Activated T-cell treated with anti-CD3 and anti-CD28 coated beads, Interleukin-2, amount 50 U/mL, for 4 hours (primary cell): ENCODE data around the gene CBR4. TPM values are rescaled to one million over a fixed set of nuclear protein-coding genes. Genes with fewer than 3 reads are reported as not detected.
"Not testable (repeated sequence)": the region's sequence is repeated elsewhere in the genome, so short reads cannot be mapped to it uniquely, and the experiment has no call there.

Experiments used
- ATAC-seq, 2 donors: fragments of 200-7000 bp; cut with Tn5 transposase; one replicate each; pipeline ENCODE4 v1.10.0; 2021
- DNase-seq: peaks from one replicate; pipeline ENCODE4 v3.0.0-alpha.2; 2020
- H3K27me3 Mint-ChIP-seq: one replicate; pipeline ENCODE4 v1.8.0; 2021; ENCODE audit warnings: low read depth, mixed read lengths
- H3K36me3 Mint-ChIP-seq: one replicate; pipeline ENCODE4 v1.8.0; 2022; ENCODE audit warnings: mixed read lengths; ENCODE audit not compliant: insufficient read depth
- H3K4me1 Mint-ChIP-seq: one replicate; pipeline ENCODE4 v1.8.0; 2021; ENCODE audit warnings: low read depth, mixed read lengths
- H3K4me3 Mint-ChIP-seq: one replicate; pipeline ENCODE4 v1.8.0; 2021; ENCODE audit warnings: mild to moderate bottlenecking, moderate library complexity, mixed read lengths
- H3K9me3 Mint-ChIP-seq: one replicate; pipeline ENCODE4 v1.8.0; 2021; ENCODE audit warnings: mixed read lengths
- total RNA-seq, 3 donors: library from RNA; stranded (reverse); gene quantifications; one replicate each; pipeline ENCODE4 v1.2.1, GENCODE V29; 2021

CBR4 gene
- total RNA-seq, 3 donors from 2014 or later: 12.5 to 16.0 (median 14.3) TPM

GRCh38 chr4:169042608-169043007, 32.6 kb upstream of the CBR4 start:
- H3K27me3 Mint-ChIP-seq: no peaks in the 10 kb centered on the region

GRCh38 chr4:169040559-169041261, 30.7 kb upstream of the CBR4 start:
- DNase-seq: no peak
- Mint-ChIP-seq H3K9me3 (no peaks in the 10 kb centered on the region), H3K4me3 (no peak overlapping the region), H3K36me3 (no peaks in the 10 kb centered on the region), H3K27me3 (no peaks in the 10 kb centered on the region), H3K4me1 (no peaks in the 10 kb centered on the region)
- ATAC-seq: no peak

More at GRCh38 chr4:169042608-169043007, 32.6 kb upstream of the CBR4 start:
- Mint-ChIP-seq H3K4me3 (no peak overlapping the region), H3K36me3 (no peaks in the 10 kb centered on the region), H3K4me1 (no peaks in the 10 kb centered on the region), H3K9me3 (no peaks in the 10 kb centered on the region)
- DNase-seq (no peak), ATAC-seq (no peak)

GRCh38 chr4:169039251-169039954, 29.3 kb upstream of the CBR4 start:
- no peaks in the 10 kb centered on the region for H3K4me1 Mint-ChIP-seq
- no peak for DNase-seq
- H3K27me3 Mint-ChIP-seq: no peaks in the 10 kb centered on the region
- H3K36me3 Mint-ChIP-seq: no peaks in the 10 kb centered on the region
- no peak overlapping the region for H3K4me3 Mint-ChIP-seq
- H3K9me3 Mint-ChIP-seq: no peaks in the 10 kb centered on the region
- no peak for ATAC-seq

- H3K36me3 Mint-ChIP-seq: no peaks in the 10 kb centered on the region
- H3K4me3 Mint-ChIP-seq: no peak overlapping the region
- ATAC-seq: no peak
- no peaks in the 10 kb centered on the region for H3K27me3 Mint-ChIP-seq
- H3K9me3 Mint-ChIP-seq: no peaks in the 10 kb centered on the region
- DNase-seq: no peak
- no peaks in the 10 kb centered on the region for H3K4me1 Mint-ChIP-seq
Measured at GRCh38 chr4:169037506-169037905, 27.5 kb upstream of the CBR4 start.

GRCh38 chr4:169035871-169036620, 26.0 kb upstream of the CBR4 start:
- H3K36me3 Mint-ChIP-seq, H3K27me3 Mint-ChIP-seq, ATAC-seq, H3K4me3 Mint-ChIP-seq, DNase-seq, H3K4me1 Mint-ChIP-seq, H3K9me3 Mint-ChIP-seq: not testable (repeated sequence)

- no peak overlapping the region for H3K4me3 Mint-ChIP-seq
- H3K9me3 Mint-ChIP-seq: no peaks in the 10 kb centered on the region
- H3K27me3 Mint-ChIP-seq: no peaks in the 10 kb centered on the region
- no peaks in the 10 kb centered on the region for H3K4me1 Mint-ChIP-seq
- ATAC-seq (no peak), DNase-seq (no peak)
- H3K36me3 Mint-ChIP-seq: no peaks in the 10 kb centered on the region
Measured at GRCh38 chr4:169033660-169034059, 23.6 kb upstream of the CBR4 start.

GRCh38 chr4:169032883-169033645, 23.0 kb upstream of the CBR4 start:
- Mint-ChIP-seq H3K4me1 (no peaks in the 10 kb centered on the region), H3K36me3 (no peaks in the 10 kb centered on the region), H3K27me3 (no peaks in the 10 kb centered on the region), H3K9me3 (no peaks in the 10 kb centered on the region), H3K4me3 (no peak overlapping the region)
- ATAC-seq (no peak), DNase-seq (no peak)

GRCh38 chr4:169032194-169032593, 22.1 kb upstream of the CBR4 start:
- no peaks in the 10 kb centered on the region for H3K27me3 Mint-ChIP-seq
- ATAC-seq (no peak), DNase-seq (no peak)
- H3K4me1 Mint-ChIP-seq: no peaks in the 10 kb centered on the region
- no peaks in the 10 kb centered on the region for H3K36me3 Mint-ChIP-seq
- H3K9me3 Mint-ChIP-seq: no peaks in the 10 kb centered on the region
- no peak overlapping the region for H3K4me3 Mint-ChIP-seq

GRCh38 chr4:169031392-169031791, 21.3 kb upstream of the CBR4 start:
- H3K4me1 Mint-ChIP-seq: no peaks in the 10 kb centered on the region

GRCh38 chr4:169030562-169030982, 20.5 kb upstream of the CBR4 start:
- H3K4me3 Mint-ChIP-seq: no peak overlapping the region
- ATAC-seq (no peak), DNase-seq (no peak)
- H3K9me3 Mint-ChIP-seq: no peaks in the 10 kb centered on the region
- no peaks in the 10 kb centered on the region for H3K36me3 Mint-ChIP-seq
- H3K27me3 Mint-ChIP-seq: peaks cover 9% of the 10 kb centered on the region
- H3K4me1 Mint-ChIP-seq: no peaks in the 10 kb centered on the region

More at GRCh38 chr4:169031392-169031791, 21.3 kb upstream of the CBR4 start:
- DNase-seq (no peak), ATAC-seq (no peak)
- H3K36me3 Mint-ChIP-seq: no peaks in the 10 kb centered on the region
- no peaks in the 10 kb centered on the region for H3K9me3 Mint-ChIP-seq
- H3K27me3 Mint-ChIP-seq: peaks cover 3% of the 10 kb centered on the region
- H3K4me3 Mint-ChIP-seq: no peak overlapping the region

- no peak for DNase-seq
- H3K9me3 Mint-ChIP-seq: no peaks in the 10 kb centered on the region
- ATAC-seq: no peak
- no peak overlapping the region for H3K4me3 Mint-ChIP-seq
- no peaks in the 10 kb centered on the region for H3K4me1 Mint-ChIP-seq
- no peaks in the 10 kb centered on the region for H3K36me3 Mint-ChIP-seq
- peaks cover 9% of the 10 kb centered on the region for H3K27me3 Mint-ChIP-seq
Measured at GRCh38 chr4:169029947-169030346, 19.9 kb upstream of the CBR4 start.

GRCh38 chr4:169027663-169028062, 17.6 kb upstream of the CBR4 start:
- DNase-seq: no peak
- no peaks in the 10 kb centered on the region for H3K36me3 Mint-ChIP-seq
- H3K9me3 Mint-ChIP-seq: no peaks in the 10 kb centered on the region
- no peaks in the 10 kb centered on the region for H3K4me1 Mint-ChIP-seq
- H3K27me3 Mint-ChIP-seq: peaks cover 11% of the 10 kb centered on the region
- ATAC-seq: no peak
- H3K4me3 Mint-ChIP-seq: no peak overlapping the region

GRCh38 chr4:169025184-169025583, 15.1 kb upstream of the CBR4 start:
- Mint-ChIP-seq H3K4me1 (no peaks in the 10 kb centered on the region), H3K27me3 (peaks cover 17% of the 10 kb centered on the region), H3K9me3 (no peaks in the 10 kb centered on the region), H3K4me3 (no peak overlapping the region), H3K36me3 (no peaks in the 10 kb centered on the region)
- DNase-seq (no peak), ATAC-seq (no peak)

GRCh38 chr4:169024762-169025161, 14.7 kb upstream of the CBR4 start:
- no peaks in the 10 kb centered on the region for H3K36me3 Mint-ChIP-seq
- peaks cover 19% of the 10 kb centered on the region for H3K27me3 Mint-ChIP-seq
- H3K4me3 Mint-ChIP-seq: no peak overlapping the region
- no peaks in the 10 kb centered on the region for H3K9me3 Mint-ChIP-seq
- ATAC-seq (no peak), DNase-seq (no peak)
- H3K4me1 Mint-ChIP-seq: no peaks in the 10 kb centered on the region
